GM23338 (cell line): ENCODE results near the gene TBC1D19. TPM values are rescaled to one million over a fixed set of nuclear protein-coding genes. Genes with fewer than 3 reads are reported as not detected.

Experiments used
- ATAC-seq: fragments of 200-7000 bp; cut with Tn5 transposase; 3 replicates; pipeline ENCODE4 v1.9.1; 2020
- DNase-seq: peaks from one replicate; pipeline ENCODE4 v3.0.0-alpha.2; 2015; ENCODE audit warnings: low spot score
- H2AFZ ChIP-seq: fragments of 200-600 bp; sonication (generic); 2 replicates; pipeline ENCODE4 v1.8.0; 2016; ENCODE audit warnings: antibody characterized with exemption, mild to moderate bottlenecking, moderate library complexity
- H3F3A ChIP-seq: fragments of 200-600 bp; sonication (generic); replicated peaks from 2 replicates; pipeline ENCODE4 v1.8.0; 2017; ENCODE audit warnings: antibody characterized with exemption, mixed run types, low read depth
- H3K27ac ChIP-seq: fragments of 200-600 bp; sonication (generic); 2 replicates; pipeline ENCODE4 v1.6.1; 2016; ENCODE audit warnings: low read depth
- H3K27me3 ChIP-seq: fragments of 200-600 bp; sonication (generic); 2 replicates; pipeline ENCODE4 v1.8.0; 2016; ENCODE audit warnings: mild to moderate bottlenecking, mixed run types, moderate library complexity; ENCODE audit not compliant: insufficient read depth
- H3K36me3 ChIP-seq: fragments of 200-600 bp; sonication (generic); 2 replicates; pipeline ENCODE4 v1.8.0; 2016; ENCODE audit warnings: mild to moderate bottlenecking; ENCODE audit not compliant: insufficient read depth
- H3K4me1 ChIP-seq: fragments of 200-600 bp; sonication (generic); 2 replicates; pipeline ENCODE4 v1.8.0; 2016; ENCODE audit warnings: mild to moderate bottlenecking, moderate library complexity; ENCODE audit not compliant: insufficient read depth
- H3K4me2 ChIP-seq: fragments of 200-600 bp; sonication (generic); 2 replicates; pipeline ENCODE4 v1.7.1; 2017; ENCODE audit warnings: mixed run types
- H3K4me3 ChIP-seq: fragments of 200-600 bp; sonication (generic); 2 replicates; pipeline ENCODE4 v1.6.1; 2016; ENCODE audit warnings: mixed run types
- H3K79me2 ChIP-seq: fragments of 200-600 bp; sonication (generic); replicated peaks from 2 replicates; pipeline ENCODE4 v1.8.0; 2017; ENCODE audit warnings: mild to moderate bottlenecking; ENCODE audit not compliant: insufficient read depth
- H3K9me2 ChIP-seq: fragments of 200-600 bp; sonication (generic); 2 replicates; pipeline ENCODE4 v1.8.0; 2017; ENCODE audit not compliant: insufficient read depth
- H4K20me1 ChIP-seq: fragments of 200-600 bp; sonication (generic); replicated peaks from 2 replicates; pipeline ENCODE4 v1.8.0; 2017; ENCODE audit warnings: mild to moderate bottlenecking; ENCODE audit not compliant: insufficient read depth
- H3K27ac Mint-ChIP-seq: 2 replicates; pipeline ENCODE4 v1.8.0; 2020; ENCODE audit warnings: inconsistent platforms, mild to moderate bottlenecking, moderate library complexity, mixed read lengths
- H3K27me3 Mint-ChIP-seq: 3 replicates; pipeline ENCODE4 v1.8.0; 2022; ENCODE audit warnings: low read depth, mild to moderate bottlenecking, moderate library complexity, mixed read lengths, inconsistent platforms; ENCODE audit not compliant: insufficient read depth, poor library complexity
- H3K36me3 Mint-ChIP-seq: 3 replicates; pipeline ENCODE4 v1.8.0; 2021; ENCODE audit warnings: low read depth, mild to moderate bottlenecking, inconsistent platforms, moderate library complexity, mixed read lengths
- H3K4me1 Mint-ChIP-seq: 3 replicates; pipeline ENCODE4 v1.8.0; 2020; ENCODE audit warnings: mild to moderate bottlenecking, inconsistent platforms, mixed read lengths
- H3K4me3 Mint-ChIP-seq: 3 replicates; pipeline ENCODE4 v1.8.0; 2021; ENCODE audit warnings: moderate library complexity, mild to moderate bottlenecking, inconsistent platforms, mixed read lengths
- H3K9me3 Mint-ChIP-seq: 3 replicates; pipeline ENCODE4 v1.8.0; 2020; ENCODE audit warnings: moderate library complexity, mild to moderate bottlenecking, inconsistent platforms, mixed read lengths
- CREB1 ChIP-seq: fragments of 250-450 bp; sonication (Bioruptor Pico); IDR thresholded peaks from 2 replicates; pipeline ENCODE4 v1.5.0; 2020; ENCODE audit warnings: low read depth, mild to moderate bottlenecking, moderate library complexity
- EZH2 ChIP-seq: fragments of 200-600 bp; sonication (generic); IDR thresholded peaks from one replicate; pipeline ENCODE4 v1.8.0; 2017; ENCODE audit warnings: antibody characterized with exemption, mild to moderate bottlenecking, low read depth; ENCODE audit not compliant: unreplicated experiment
- EZH2phosphoT487 ChIP-seq: fragments of 200-600 bp; sonication (generic); IDR thresholded peaks from one replicate; pipeline ENCODE4 v1.8.1; 2018; ENCODE audit warnings: antibody characterized with exemption; ENCODE audit not compliant: unreplicated experiment
- JUNB ChIP-seq: IDR thresholded peaks from one replicate; pipeline ENCODE4 v1.6.1; 2016; ENCODE audit warnings: antibody characterized with exemption; ENCODE audit not compliant: unreplicated experiment
- NANOG ChIP-seq: IDR thresholded peaks from 2 replicates; pipeline ENCODE4 v1.6.1; 2016; ENCODE audit warnings: antibody characterized with exemption, borderline replicate concordance
- POLR2AphosphoS5 ChIP-seq: IDR thresholded peaks from 2 replicates; pipeline ENCODE4 v1.6.1; 2016; ENCODE audit warnings: antibody characterized with exemption, low read depth
- STAT1 ChIP-seq: IDR thresholded peaks from one replicate; pipeline ENCODE4 v1.6.1; 2016; ENCODE audit warnings: antibody characterized with exemption; ENCODE audit not compliant: unreplicated experiment
- ZNF114 ChIP-seq: fragments of 250-450 bp; sonication (Bioruptor Pico); IDR thresholded peaks from 2 replicates; pipeline ENCODE4 v1.5.0; 2020; ENCODE audit warnings: mild to moderate bottlenecking, moderate library complexity
- ZNF331 ChIP-seq: fragments of 250-450 bp; sonication (Bioruptor Pico); IDR thresholded peaks from 2 replicates; pipeline ENCODE4 v1.5.0; 2020; ENCODE audit warnings: low read depth, mild to moderate bottlenecking, moderate library complexity
- polyA plus RNA-seq: library from polyadenylated mRNA; unstranded; fragments of >200 nt; fragmentation: Nextera tagmentation; extraction: Ambion mirVana; gene quantifications from 2 replicates; pipeline ENCODE4 v1.2.1, GENCODE V29; 2016
- total RNA-seq: library from RNA; depleted of rRNA; stranded (reverse); fragments of >200 nt; shearing (Covaris generic); gene quantifications from 2 replicates; pipeline ENCODE4 v1.2.3, GENCODE V29; 2014
- TF ChIP-seq, protein P1 (sequence below): IDR thresholded peaks from one replicate; pipeline ENCODE4 v1.6.1; 2018; ENCODE audit warnings: antibody characterized with exemption; ENCODE audit not compliant: unreplicated experiment
- TF ChIP-seq, protein P2 (sequence below): IDR thresholded peaks from 2 replicates; pipeline ENCODE4 v1.6.1; 2016; ENCODE audit warnings: antibody characterized with exemption
- TF ChIP-seq, protein P3 (sequence below): fragments of 250-450 bp; sonication (Bioruptor Pico); IDR thresholded peaks from 2 replicates; pipeline ENCODE4 v1.5.0; 2020; ENCODE audit warnings: mild to moderate bottlenecking, moderate library complexity
- TF ChIP-seq, protein P4 (sequence below), 2 experiments: fragments of 200-600 bp in 1 of 2; sonication (generic) in 1 of 2; conservative IDR thresholded peaks; 2 replicates each; pipeline versions ENCODE4 v1.5.1 to v1.6.1; 2016 to 2017; ENCODE audit warnings: antibody characterized with exemption in 2 of 2, low read depth in 2 of 2, mild to moderate bottlenecking in 2 of 2, moderate library complexity in 1 of 2

The TBC1D19 gene
- total and polyA plus RNA-seq, 2 experiments from 2014 or later = 1.9 to 4.3 TPM

DNA sequence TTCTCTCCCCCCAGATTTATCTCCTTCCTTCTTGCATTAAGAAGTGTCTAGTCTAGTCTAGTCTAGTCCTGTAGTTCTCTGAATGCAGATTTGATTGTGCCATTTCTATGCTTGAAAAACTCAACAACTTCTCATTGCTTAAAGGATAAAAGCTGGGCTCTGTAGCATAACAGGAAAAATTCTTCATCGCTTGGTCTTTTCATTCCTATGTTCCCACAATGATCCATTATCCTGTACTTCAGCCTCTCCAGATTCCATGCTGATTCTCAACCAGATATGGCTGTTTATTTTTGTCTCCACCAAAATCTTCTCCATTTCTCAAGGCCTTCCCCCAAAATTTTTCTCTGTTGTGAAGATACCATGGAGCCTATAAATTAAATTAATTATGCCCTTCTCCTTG, 173.9 kb downstream of the TBC1D19 start:
- Mint-ChIP-seq H3K27me3 (peaks cover 1% of the 10 kb centered on the region), H3K36me3 (no peaks in the 10 kb centered on the region), H3K9me3 (no peaks in the 10 kb centered on the region), H3K4me3 (no peak overlapping the region), H3K4me1 (0 out of 3 replicates have a peak, but pooled peaks cover 3% of the 10 kb centered on the region), H3K27ac (no peak overlapping the region)
- Histone ChIP-seq H3K4me2 (no peak overlapping the region), H3F3A (no peaks in the 10 kb centered on the region), H3K79me2 (no peaks in the 10 kb centered on the region), H3K4me3 (no peak overlapping the region), H4K20me1 (no peaks in the 10 kb centered on the region), H3K9me2 (no peaks in the 10 kb centered on the region), H3K36me3 (no peaks in the 10 kb centered on the region), H3K27ac (no peak overlapping the region), H3K27me3 (no peaks in the 10 kb centered on the region), H3K4me1 (no peaks in the 10 kb centered on the region), H2AFZ (no peak overlapping the region)
- ATAC-seq (no peak), DNase-seq (no peak)
- no peak for TF ChIP-seq EZH2phosphoT487
- TF ChIP-seq STAT1 = no peak
- TF ChIP-seq JUNB = no peak
- TF ChIP-seq POLR2AphosphoS5 = no peak
- TF ChIP-seq NANOG = no peak
- TF ChIP-seq ZNF114 (CRISPR knock-in tag) = no peak
- TF ChIP-seq, protein P1, sequence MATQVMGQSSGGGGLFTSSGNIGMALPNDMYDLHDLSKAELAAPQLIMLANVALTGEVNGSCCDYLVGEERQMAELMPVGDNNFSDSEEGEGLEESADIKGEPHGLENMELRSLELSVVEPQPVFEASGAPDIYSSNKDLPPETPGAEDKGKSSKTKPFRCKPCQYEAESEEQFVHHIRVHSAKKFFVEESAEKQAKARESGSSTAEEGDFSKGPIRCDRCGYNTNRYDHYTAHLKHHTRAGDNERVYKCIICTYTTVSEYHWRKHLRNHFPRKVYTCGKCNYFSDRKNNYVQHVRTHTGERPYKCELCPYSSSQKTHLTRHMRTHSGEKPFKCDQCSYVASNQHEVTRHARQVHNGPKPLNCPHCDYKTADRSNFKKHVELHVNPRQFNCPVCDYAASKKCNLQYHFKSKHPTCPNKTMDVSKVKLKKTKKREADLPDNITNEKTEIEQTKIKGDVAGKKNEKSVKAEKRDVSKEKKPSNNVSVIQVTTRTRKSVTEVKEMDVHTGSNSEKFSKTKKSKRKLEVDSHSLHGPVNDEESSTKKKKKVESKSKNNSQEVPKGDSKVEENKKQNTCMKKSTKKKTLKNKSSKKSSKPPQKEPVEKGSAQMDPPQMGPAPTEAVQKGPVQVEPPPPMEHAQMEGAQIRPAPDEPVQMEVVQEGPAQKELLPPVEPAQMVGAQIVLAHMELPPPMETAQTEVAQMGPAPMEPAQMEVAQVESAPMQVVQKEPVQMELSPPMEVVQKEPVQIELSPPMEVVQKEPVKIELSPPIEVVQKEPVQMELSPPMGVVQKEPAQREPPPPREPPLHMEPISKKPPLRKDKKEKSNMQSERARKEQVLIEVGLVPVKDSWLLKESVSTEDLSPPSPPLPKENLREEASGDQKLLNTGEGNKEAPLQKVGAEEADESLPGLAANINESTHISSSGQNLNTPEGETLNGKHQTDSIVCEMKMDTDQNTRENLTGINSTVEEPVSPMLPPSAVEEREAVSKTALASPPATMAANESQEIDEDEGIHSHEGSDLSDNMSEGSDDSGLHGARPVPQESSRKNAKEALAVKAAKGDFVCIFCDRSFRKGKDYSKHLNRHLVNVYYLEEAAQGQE = no peak
- TF ChIP-seq EZH2 = no peak
- TF ChIP-seq, protein P2, sequence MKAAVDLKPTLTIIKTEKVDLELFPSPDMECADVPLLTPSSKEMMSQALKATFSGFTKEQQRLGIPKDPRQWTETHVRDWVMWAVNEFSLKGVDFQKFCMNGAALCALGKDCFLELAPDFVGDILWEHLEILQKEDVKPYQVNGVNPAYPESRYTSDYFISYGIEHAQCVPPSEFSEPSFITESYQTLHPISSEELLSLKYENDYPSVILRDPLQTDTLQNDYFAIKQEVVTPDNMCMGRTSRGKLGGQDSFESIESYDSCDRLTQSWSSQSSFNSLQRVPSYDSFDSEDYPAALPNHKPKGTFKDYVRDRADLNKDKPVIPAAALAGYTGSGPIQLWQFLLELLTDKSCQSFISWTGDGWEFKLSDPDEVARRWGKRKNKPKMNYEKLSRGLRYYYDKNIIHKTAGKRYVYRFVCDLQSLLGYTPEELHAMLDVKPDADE = no peak
- TF ChIP-seq, protein P3, sequence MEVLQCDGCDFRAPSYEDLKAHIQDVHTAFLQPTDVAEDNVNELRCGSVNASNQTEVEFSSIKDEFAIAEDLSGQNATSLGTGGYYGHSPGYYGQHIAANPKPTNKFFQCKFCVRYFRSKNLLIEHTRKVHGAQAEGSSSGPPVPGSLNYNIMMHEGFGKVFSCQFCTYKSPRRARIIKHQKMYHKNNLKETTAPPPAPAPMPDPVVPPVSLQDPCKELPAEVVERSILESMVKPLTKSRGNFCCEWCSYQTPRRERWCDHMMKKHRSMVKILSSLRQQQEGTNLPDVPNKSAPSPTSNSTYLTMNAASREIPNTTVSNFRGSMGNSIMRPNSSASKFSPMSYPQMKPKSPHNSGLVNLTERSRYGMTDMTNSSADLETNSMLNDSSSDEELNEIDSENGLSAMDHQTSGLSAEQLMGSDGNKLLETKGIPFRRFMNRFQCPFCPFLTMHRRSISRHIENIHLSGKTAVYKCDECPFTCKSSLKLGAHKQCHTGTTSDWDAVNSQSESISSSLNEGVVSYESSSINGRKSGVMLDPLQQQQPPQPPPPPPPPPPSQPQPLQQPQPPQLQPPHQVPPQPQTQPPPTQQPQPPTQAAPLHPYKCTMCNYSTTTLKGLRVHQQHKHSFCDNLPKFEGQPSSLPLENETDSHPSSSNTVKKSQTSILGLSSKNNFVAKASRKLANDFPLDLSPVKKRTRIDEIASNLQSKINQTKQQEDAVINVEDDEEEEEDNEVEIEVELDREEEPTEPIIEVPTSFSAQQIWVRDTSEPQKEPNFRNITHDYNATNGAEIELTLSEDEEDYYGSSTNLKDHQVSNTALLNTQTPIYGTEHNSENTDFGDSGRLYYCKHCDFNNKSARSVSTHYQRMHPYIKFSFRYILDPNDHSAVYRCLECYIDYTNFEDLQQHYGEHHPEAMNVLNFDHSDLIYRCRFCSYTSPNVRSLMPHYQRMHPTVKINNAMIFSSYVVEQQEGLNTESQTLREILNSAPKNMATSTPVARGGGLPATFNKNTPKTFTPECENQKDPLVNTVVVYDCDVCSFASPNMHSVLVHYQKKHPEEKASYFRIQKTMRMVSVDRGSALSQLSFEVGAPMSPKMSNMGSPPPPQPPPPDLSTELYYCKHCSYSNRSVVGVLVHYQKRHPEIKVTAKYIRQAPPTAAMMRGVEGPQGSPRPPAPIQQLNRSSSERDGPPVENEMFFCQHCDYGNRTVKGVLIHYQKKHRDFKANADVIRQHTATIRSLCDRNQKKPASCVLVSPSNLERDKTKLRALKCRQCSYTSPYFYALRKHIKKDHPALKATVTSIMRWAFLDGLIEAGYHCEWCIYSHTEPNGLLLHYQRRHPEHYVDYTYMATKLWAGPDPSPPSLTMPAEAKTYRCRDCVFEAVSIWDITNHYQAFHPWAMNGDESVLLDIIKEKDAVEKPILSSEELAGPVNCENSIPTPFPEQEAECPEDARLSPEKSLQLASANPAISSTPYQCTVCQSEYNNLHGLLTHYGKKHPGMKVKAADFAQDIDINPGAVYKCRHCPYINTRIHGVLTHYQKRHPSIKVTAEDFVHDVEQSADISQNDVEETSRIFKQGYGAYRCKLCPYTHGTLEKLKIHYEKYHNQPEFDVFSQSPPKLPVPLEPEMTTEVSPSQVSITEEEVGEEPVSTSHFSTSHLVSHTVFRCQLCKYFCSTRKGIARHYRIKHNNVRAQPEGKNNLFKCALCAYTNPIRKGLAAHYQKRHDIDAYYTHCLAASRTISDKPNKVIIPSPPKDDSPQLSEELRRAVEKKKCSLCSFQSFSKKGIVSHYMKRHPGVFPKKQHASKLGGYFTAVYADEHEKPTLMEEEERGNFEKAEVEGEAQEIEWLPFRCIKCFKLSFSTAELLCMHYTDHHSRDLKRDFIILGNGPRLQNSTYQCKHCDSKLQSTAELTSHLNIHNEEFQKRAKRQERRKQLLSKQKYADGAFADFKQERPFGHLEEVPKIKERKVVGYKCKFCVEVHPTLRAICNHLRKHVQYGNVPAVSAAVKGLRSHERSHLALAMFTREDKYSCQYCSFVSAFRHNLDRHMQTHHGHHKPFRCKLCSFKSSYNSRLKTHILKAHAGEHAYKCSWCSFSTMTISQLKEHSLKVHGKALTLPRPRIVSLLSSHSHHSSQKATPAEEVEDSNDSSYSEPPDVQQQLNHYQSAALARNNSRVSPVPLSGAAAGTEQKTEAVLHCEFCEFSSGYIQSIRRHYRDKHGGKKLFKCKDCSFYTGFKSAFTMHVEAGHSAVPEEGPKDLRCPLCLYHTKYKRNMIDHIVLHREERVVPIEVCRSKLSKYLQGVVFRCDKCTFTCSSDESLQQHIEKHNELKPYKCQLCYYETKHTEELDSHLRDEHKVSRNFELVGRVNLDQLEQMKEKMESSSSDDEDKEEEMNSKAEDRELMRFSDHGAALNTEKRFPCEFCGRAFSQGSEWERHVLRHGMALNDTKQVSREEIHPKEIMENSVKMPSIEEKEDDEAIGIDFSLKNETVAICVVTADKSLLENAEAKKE = no peak
- TF ChIP-seq, protein P4, sequence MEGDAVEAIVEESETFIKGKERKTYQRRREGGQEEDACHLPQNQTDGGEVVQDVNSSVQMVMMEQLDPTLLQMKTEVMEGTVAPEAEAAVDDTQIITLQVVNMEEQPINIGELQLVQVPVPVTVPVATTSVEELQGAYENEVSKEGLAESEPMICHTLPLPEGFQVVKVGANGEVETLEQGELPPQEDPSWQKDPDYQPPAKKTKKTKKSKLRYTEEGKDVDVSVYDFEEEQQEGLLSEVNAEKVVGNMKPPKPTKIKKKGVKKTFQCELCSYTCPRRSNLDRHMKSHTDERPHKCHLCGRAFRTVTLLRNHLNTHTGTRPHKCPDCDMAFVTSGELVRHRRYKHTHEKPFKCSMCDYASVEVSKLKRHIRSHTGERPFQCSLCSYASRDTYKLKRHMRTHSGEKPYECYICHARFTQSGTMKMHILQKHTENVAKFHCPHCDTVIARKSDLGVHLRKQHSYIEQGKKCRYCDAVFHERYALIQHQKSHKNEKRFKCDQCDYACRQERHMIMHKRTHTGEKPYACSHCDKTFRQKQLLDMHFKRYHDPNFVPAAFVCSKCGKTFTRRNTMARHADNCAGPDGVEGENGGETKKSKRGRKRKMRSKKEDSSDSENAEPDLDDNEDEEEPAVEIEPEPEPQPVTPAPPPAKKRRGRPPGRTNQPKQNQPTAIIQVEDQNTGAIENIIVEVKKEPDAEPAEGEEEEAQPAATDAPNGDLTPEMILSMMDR (conservative IDR thresholded peaks at IDR 0.05; ENCODE audit: low read depth in 2 of 2) = no peak
- no peak for TF ChIP-seq ZNF331 (CRISPR knock-in tag)
- no peak for TF ChIP-seq CREB1
